ENCODE data around the gene STARD7. TPM values are rescaled to one million over a fixed set of nuclear protein-coding genes. Genes with fewer than 3 reads are reported as not detected.

The STARD7 gene
- total and polyA plus RNA-seq, 2 of the 13 experiments (the other 11 are each of a cell fraction or from before 2014, with no cell fraction given) = 88.2 to 300 TPM

GRCh38 chr2:96170626-96171025 is 38.0 kb downstream of the STARD7 start:
- no peak overlapping the region for H2AFZ ChIP-seq (ENCODE audit: low read length)
- no peak overlapping the region for H3K9ac ChIP-seq (ENCODE audit: insufficient read depth, low read depth, low read length)
- H3K79me2 ChIP-seq (ENCODE audit: insufficient read depth, low read length) = no peaks in the 10 kb centered on the region
- no peaks in the 10 kb centered on the region for H3K36me3 ChIP-seq (replicated peaks in 1 of 2; ENCODE audit: control insufficient read depth in 1 of 2, insufficient read depth in 2 of 2, low read length in 2 of 2)
- no peak for ATAC-seq
- in situ Hi-C loops (cut with HindIII; ENCODE audit: extremely low pct_ligation_motif_present, low pct_unique_long_range_greater_than_20kb) = no loop called here
- CTCF ChIA-PET (ENCODE audit: low intra/inter-chr PET ratio, low total read pairs) = no interaction called here
- no peaks in the 10 kb centered on the region for H3K9me3 ChIP-seq (ENCODE audit: low read length)
- no peak overlapping the region for H3K27ac ChIP-seq (ENCODE audit: extremely low read length, insufficient read depth, low read length)
- no peak overlapping the region for H3K4me2 ChIP-seq (ENCODE audit: low read depth, low read length)
- H3K4me1 ChIP-seq (ENCODE audit: insufficient read depth, low read length) = no peaks in the 10 kb centered on the region
- H3K4me3 ChIP-seq (replicated peaks in 1 of 3; ENCODE audit: insufficient read depth in 1 of 3, low read depth in 2 of 3, low read length in 3 of 3) = no peak overlapping the region
- no peak for FAIRE-seq
- POLR2A ChIA-PET = no interaction called here
- WGBS (ENCODE audit: low lambda C conversion rate) = 67% methylated on average over 3 of the region's 3 CpGs
- intact Hi-C loops (cut with micrococcal nuclease; ENCODE audit: unreplicated experiment) = loop anchor here (10.0 kb wide), 1 partner anchor 146 kb away; no protein-coding TSS in a partner anchor
- DNase-seq (ENCODE audit: low spot score) = no peak
- no TSS peak for BruUV-seq (replicated peaks)
- peaks cover 0 to 5% of the 10 kb centered on the region in 2 experiments; a peak in 1 of 5 replicates for H3K27me3 ChIP-seq (ENCODE audit: control insufficient read depth in 1 of 2, insufficient read depth in 2 of 2, low read length in 2 of 2)
- no peaks in the 10 kb centered on the region for H4K20me1 ChIP-seq (ENCODE audit: insufficient read depth, low read length)
- no peak for TF ChIP-seq ZNF619 (CRISPR knock-in tag; IDR thresholded peaks at IDR 0.05)
- no peak for TF ChIP-seq MYNN (CRISPR knock-in tag; IDR thresholded peaks at IDR 0.05; ENCODE audit: low read depth)
- no peak for TF ChIP-seq SALL2 (CRISPR knock-in tag; IDR thresholded peaks at IDR 0.05)
- no peak for TF ChIP-seq FOXO1 (CRISPR knock-in tag; IDR thresholded peaks at IDR 0.05)
- TF ChIP-seq GMEB1 (CRISPR knock-in tag; IDR thresholded peaks at IDR 0.05; ENCODE audit: borderline replicate concordance) = no peak
- TF ChIP-seq STAT6 (CRISPR knock-in tag; IDR thresholded peaks at IDR 0.05; ENCODE audit: borderline replicate concordance) = no peak
- no peak for TF ChIP-seq ZNF7 (CRISPR knock-in tag; IDR thresholded peaks at IDR 0.05)
- no peak for TF ChIP-seq THAP7 (CRISPR knock-in tag; IDR thresholded peaks at IDR 0.05)
- no peak for TF ChIP-seq SALL1 (CRISPR knock-in tag; IDR thresholded peaks at IDR 0.05)
- TF ChIP-seq PHB2 (IDR thresholded peaks at IDR 0.05; ENCODE audit: partially characterized antibody) = no peak
- no peak for TF ChIP-seq AKNA (CRISPR knock-in tag; IDR thresholded peaks at IDR 0.05; ENCODE audit: borderline replicate concordance)
- TF ChIP-seq PAF1 (CRISPR knock-in tag; IDR thresholded peaks at IDR 0.05) = no peak
- no peak for TF ChIP-seq ZBTB20 (CRISPR knock-in tag; IDR thresholded peaks at IDR 0.05; ENCODE audit: borderline replicate concordance, low read depth)
- TF ChIP-seq GTF2F1 (IDR thresholded peaks at IDR 0.05; ENCODE audit: low read length) = no peak
- no peak for TF ChIP-seq TOPORS (CRISPR knock-in tag; IDR thresholded peaks at IDR 0.05)
- TF ChIP-seq NAIF1 (CRISPR knock-in tag; IDR thresholded peaks at IDR 0.05; ENCODE audit: borderline replicate concordance) = no peak
- TF ChIP-seq SATB2 (CRISPR knock-in tag; IDR thresholded peaks at IDR 0.05) = no peak
